Endometrium (tissue), 2 donors: ENCODE measurements around the gene PITPNM3.

Experiments used
- FAIRE-seq: peaks from 2 replicates; lab custom pipeline; 2012; peaks lifted over from hg19 to GRCh38; lab: Jason Lieb, UNC
- donor health status: control.
- donor health status: control.

The PITPNM3 gene

GRCh38 chr17:6551869-6552531 is 4.4 kb downstream of the PITPNM3 start:
- FAIRE-seq = no peak

- no peak for FAIRE-seq
Observed at GRCh38 chr17:6551356-6551755, 5.0 kb downstream of the PITPNM3 start.

- FAIRE-seq = no peak
Observed at GRCh38 chr17:6549384-6550036, 6.8 kb downstream of the PITPNM3 start.

- no peak for FAIRE-seq
Observed at GRCh38 chr17:6548578-6549330, 7.6 kb downstream of the PITPNM3 start.

- FAIRE-seq = no peak
Observed at GRCh38 chr17:6548034-6548433, 8.3 kb downstream of the PITPNM3 start.

- FAIRE-seq = no peak
Observed at GRCh38 chr17:6547336-6547735, 9.0 kb downstream of the PITPNM3 start.

GRCh38 chr17:6546069-6546718 is 10.2 kb downstream of the PITPNM3 start:
- no peak for FAIRE-seq

GRCh38 chr17:6545291-6545690 is 11.1 kb downstream of the PITPNM3 start:
- FAIRE-seq = no peak

GRCh38 chr17:6544011-6544370 is 12.4 kb downstream of the PITPNM3 start:
- FAIRE-seq = no peak

- FAIRE-seq = no peak
Observed at GRCh38 chr17:6543079-6544010, 13.0 kb downstream of the PITPNM3 start.

- no peak for FAIRE-seq
Observed at GRCh38 chr17:6542577-6542976, 13.8 kb downstream of the PITPNM3 start.

GRCh38 chr17:6541886-6542285 is 14.5 kb downstream of the PITPNM3 start:
- no peak for FAIRE-seq

- FAIRE-seq = no peak
Observed at GRCh38 chr17:6539871-6540270, 16.5 kb downstream of the PITPNM3 start.

GRCh38 chr17:6536566-6537065 is 19.7 kb downstream of the PITPNM3 start:
- FAIRE-seq = no peak

GRCh38 chr17:6536053-6536452 is 20.3 kb downstream of the PITPNM3 start:
- FAIRE-seq = no peak

GRCh38 chr17:6534846-6535514 is 21.4 kb downstream of the PITPNM3 start:
- FAIRE-seq = no peak

- no peak for FAIRE-seq
Observed at GRCh38 chr17:6532441-6532885, 23.9 kb downstream of the PITPNM3 start.

- FAIRE-seq = no peak
Observed at GRCh38 chr17:6531575-6531974, 24.8 kb downstream of the PITPNM3 start.

GRCh38 chr17:6530324-6530920 is 25.9 kb downstream of the PITPNM3 start:
- no peak for FAIRE-seq

GRCh38 chr17:6528557-6528956 is 27.8 kb downstream of the PITPNM3 start:
- FAIRE-seq = no peak
